NK-92 treated with Interleukin-12 subunit alpha and Interleukin-12 subunit beta, amount 100 ng/mL, for 24 hours (cell line): ENCODE measurements around the gene TMEM132D.

Source experiments
- DNase-seq: peaks from one replicate; lab custom pipeline; 2025; lab: John Stamatoyannopoulos, UW

TMEM132D gene

GRCh38 chr12:129102233-129102632 lies 801.6 kb downstream of the TMEM132D start:
- DNase-seq: no peak

DNA sequence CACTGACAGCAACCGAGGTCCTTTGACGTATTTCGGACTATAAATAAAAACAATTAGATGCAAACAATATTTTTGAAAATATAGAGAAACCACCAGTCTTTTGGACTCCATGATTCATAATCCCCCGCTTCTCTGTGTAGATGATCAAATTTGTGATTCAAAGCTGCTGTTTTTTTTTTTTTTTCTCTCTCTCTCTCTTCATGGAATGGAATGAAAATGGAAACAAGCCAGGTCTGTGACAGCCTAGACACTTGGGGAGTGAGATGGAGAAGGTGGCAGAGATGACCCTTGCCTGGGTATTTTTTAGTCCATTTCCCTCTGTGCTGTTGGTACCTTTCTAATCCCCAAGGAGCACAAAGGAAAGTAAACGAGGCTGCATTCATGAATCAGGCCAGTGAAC lies 802.0 kb downstream of the TMEM132D start:
- no peak for DNase-seq

GRCh38 chr12:129101404-129101803 lies 802.4 kb downstream of the TMEM132D start:
- DNase-seq: no peak

GRCh38 chr12:129097451-129097850 lies 806.4 kb downstream of the TMEM132D start:
- DNase-seq: no peak

GRCh38 chr12:129096968-129097367 lies 806.9 kb downstream of the TMEM132D start:
- DNase-seq: no peak

GRCh38 chr12:129096184-129096583 lies 807.6 kb downstream of the TMEM132D start:
- no peak for DNase-seq

DNA sequence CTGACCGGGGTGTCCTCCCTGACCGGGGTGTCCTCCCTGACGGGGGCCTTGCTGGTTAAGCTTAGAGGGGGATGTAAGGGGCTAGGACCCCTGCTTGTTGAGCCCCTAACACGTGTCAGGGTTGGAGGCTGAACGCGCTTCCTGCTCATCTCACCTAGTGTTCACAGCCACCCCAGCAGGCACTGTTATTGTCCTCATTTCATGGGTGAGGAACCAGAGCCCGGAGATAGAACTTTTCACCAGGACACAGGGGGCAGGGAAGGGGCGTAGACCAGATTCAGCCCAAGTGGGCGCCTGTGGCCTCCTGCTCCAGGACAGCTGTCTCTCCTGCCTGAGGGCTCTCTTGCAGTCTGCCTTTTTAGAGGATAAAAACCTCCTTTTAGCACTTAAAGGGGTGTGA lies 814.2 kb downstream of the TMEM132D start:
- no peak for DNase-seq

DNA sequence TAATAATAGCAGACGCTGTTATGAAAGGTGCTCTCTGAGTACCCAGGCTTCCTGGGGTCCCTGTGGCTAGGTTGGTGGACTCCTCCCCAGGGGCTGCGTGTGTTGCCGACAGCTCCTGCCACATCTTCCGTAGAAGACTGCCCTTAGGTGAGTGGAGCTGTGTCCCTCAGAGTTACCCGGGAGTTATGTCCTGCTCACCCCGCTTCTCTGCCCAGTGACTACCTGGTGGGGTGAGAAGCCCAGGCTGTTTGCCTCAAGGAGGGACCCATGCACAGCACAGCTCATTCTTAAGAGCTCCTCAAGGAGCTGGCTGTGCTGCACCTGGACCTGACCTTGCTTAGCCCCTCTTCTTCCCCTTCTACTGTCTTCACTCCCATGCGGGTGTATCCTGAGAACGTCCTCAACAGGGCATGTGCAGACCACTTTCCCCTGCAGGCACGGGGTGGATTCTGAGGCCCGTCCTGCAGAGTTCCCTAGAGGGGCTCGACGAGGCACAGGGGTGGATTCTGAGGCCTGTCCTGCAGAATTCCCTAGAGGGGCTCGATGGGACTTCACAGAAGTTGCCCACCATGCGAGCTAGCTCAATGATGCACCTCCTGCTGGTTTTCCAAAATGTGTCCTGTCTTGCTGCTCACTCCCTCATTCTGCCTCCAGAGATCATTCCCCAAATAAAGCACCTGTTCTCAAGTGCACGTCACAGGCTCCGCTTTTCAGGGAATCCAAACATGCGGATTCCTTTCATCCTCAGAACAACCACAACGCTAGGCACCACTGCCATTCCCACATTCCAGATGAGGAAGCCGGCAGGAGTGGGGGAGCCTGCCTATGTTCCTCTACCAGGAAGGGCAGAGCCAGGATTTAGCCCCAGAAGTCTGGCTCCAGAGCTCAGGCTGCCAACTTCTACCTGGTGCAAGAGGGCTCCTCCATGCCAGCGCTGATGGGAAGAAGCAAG lies 818.7 kb downstream of the TMEM132D start:
- no peak for DNase-seq

DNA sequence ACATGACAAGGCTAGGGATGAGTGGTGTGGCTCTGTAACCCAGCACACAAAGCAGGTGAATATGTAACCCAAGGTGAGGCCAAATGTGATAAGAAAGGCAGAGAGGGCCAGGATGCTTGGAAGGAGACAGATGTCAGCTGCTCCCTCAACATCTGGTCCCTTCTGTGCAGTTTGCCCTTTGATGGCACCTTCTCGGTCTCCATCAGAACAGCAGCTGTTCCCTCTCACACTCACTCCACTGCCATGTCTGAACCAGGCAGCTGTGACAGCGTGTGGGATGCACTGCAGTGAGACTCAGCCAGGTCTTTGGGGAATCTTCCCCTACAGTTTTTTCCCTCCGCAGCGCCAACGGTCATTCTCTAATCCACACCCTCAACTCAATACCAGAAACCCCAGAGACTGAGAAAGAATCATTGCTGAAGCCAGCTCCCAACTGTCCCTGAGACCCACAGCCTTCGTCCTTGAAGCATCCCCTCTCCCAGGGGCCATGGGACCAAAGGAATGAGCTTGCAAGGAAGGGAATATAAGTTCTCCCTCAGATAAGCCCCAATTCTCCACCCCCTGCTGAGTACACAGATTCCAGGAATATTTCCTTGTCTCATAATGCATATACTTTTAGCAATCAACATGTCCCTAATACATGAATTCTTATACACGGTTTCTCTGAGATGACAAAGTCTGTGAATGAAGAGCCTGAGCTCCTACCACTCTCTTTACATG lies 820.5 kb downstream of the TMEM132D start:
- no peak for DNase-seq

GRCh38 chr12:129082441-129082840 lies 821.4 kb downstream of the TMEM132D start:
- no peak for DNase-seq

- DNase-seq: no peak
These were observed 822.0 kb downstream of the TMEM132D start for GRCh38 chr12:129081755-129082250.

GRCh38 chr12:129080821-129081220 lies 823.0 kb downstream of the TMEM132D start:
- DNase-seq: no peak

- no peak for DNase-seq
These were observed 823.4 kb downstream of the TMEM132D start for GRCh38 chr12:129080391-129080790.

GRCh38 chr12:129079719-129080118 lies 824.1 kb downstream of the TMEM132D start:
- no peak for DNase-seq

DNA sequence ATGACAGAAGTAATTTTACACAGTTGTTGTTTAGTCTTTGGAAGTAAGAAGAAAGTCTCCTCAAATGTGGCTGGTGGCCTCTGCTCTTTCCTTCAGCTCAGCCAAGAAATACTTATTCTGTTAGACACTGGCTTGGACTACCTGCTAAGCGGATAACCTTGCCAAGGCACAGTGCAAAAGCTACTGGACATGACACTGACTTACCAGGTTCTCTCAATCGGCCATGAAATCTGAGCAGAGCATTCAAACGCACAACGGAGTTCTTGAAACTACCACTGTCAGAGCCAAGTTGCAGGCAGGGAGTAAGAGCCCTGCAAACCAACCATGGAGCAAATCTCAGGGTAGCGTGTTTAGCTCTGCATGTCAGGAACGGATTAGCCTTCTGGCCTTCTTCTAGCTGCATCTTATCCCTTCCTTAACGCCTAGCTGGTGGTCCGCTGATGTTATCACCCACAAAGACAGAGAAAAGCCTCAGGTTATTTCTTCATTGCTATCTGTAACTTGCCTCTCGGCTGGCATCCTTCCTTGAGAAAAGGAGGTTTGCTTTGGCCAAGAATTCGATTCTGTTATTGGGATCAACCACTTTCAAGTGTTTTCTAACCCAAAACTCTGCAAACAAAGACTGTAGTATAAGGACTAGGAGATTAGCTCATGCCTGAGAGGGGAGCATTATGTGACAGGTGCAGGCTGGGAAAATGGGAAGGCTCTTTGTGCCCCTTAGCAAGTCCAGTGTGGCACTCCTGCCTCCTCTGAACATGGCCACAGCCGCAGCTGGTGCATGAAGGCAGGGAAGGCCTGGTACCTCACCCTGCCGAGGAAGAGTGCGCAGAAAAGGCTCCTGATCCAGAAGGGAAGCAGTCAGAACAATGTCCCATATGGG lies 827.1 kb downstream of the TMEM132D start:
- no peak for DNase-seq

- no peak for DNase-seq
These were observed 828.2 kb downstream of the TMEM132D start for GRCh38 chr12:129075460-129076208.

- DNase-seq: no peak
These were observed 829.4 kb downstream of the TMEM132D start for GRCh38 chr12:129074379-129074778.

DNA sequence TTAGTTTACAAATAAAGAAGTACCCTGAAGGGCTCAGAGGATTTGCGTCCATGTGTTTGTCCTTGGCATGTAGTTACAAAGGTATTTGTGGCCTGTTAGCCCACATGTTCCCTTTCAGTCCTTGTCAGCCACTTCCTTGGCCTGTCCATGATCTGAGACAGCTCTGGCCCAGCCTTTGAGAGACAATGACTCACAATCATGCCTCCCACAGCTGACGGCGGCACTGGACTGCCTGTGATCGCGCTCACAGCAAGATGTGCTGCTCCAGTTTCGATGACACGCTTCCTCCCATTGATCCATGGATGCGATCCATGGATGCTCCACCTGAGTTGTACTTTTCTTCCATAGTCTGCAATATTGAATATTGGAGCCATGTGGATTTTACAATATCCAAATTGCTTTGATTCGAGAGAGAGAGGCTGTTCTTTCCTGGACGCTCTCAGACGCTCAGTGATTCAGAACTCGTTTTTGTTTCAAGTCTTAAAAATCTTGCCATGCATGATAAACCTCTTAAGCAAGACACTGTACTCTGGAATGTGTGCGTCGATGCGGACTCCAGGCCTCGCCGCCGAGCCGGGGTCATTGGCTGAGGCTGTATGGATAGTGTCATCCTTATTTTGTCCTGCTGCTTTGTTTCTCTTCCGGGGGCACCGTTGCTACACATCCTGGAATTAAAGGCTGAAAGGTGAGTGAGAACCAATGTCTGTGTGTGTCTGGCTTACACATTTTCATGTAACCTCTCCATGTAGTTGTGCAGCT lies 830.5 kb downstream of the TMEM132D start:
- DNase-seq: no peak

DNA sequence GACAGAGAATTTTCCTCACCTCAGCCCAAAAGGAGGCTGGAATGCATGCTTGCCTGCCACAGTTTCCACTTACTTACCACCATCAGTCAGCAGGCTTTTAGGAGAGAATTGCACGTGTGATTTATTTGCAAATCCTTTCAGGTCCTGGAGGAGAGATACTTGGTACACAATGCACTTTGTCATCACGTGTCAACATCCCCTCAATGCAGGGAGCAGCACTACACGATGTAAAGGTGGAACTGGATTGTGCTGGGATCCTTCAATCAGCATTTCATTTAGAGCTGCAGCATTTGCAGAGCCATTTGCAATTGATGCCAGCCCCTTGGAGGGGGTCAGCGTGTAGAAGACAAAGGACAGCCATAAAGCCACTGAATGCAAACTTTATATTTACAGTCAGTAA lies 832.5 kb downstream of the TMEM132D start:
- DNase-seq: no peak

DNA sequence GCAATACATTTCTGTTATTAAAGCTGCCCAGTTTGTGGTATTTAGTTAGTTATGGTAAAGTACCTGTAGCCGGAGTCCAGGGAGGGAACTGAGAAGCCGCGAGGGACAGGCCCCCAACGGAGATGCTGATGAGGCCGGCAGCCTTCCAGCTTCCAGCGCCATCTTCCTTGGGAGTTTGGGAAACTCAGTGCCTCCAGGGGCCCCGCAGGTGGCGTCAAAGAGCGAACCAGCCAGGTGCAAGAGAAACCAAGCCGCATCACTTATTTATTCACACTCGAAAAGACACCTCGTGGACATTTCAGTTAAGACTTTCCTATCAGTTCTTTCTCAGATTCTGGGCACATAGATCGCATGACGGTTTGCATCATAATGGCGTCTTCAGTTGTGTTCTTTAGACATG lies 833.9 kb downstream of the TMEM132D start:
- no peak for DNase-seq
